Sigmoid colon (tissue), 7 donors: ENCODE data around the gene TRIM40. TPM values are rescaled to one million over a fixed set of nuclear protein-coding genes. Genes with fewer than 3 reads are reported as not detected.
"Not testable (repeated sequence)": the region's sequence is repeated elsewhere in the genome, so short reads cannot be mapped to it uniquely, and the experiment has no call there.

Experiments
- DNase-seq: peaks from one replicate; pipeline ENCODE4 v3.0.0-alpha.2; 2019
- H3K27ac ChIP-seq, 4 donors: fragments of 200-600 bp; sonication (generic); one replicate each; pipeline ENCODE4 v1.5.1; 2016 to 2019; ENCODE audit warnings: mild to moderate bottlenecking in 1 of 4
- H3K27me3 ChIP-seq, 3 donors: fragments of 200-600 bp; sonication (generic); one replicate each; pipeline ENCODE4 v1.5.1; 2019; ENCODE audit warnings: mild to moderate bottlenecking in 1 of 3
- H3K36me3 ChIP-seq, 4 donors: fragments of 200-600 bp; sonication (generic); one replicate each; pipeline ENCODE4 v1.5.1; 2016 to 2019
- H3K4me1 ChIP-seq, 4 donors: fragments of 200-600 bp; sonication (generic); one replicate each; pipeline ENCODE4 v1.5.1; 2017 to 2019
- H3K4me3 ChIP-seq, 4 donors: fragments of 200-600 bp; sonication (generic); one replicate each; pipeline ENCODE4 v1.5.1; 2017 to 2019; ENCODE audit warnings: mild to moderate bottlenecking in 2 of 4, moderate library complexity in 1 of 4
- H3K9me3 ChIP-seq, 4 donors: fragments of 200-600 bp in 3 of 4; sonication (generic) in 3 of 4; one replicate each; pipeline versions ENCODE4 v1.5.1 to v1.6.1; 2013 to 2019
- CTCF ChIP-seq, 4 experiments: fragments of 450-650 bp in 3 of 4; fragments of 200-600 bp in 1 of 4; IDR thresholded peaks; one replicate each; pipeline ENCODE4 v1.5.1; 2016 to 2019; ENCODE audit warnings: antibody characterized with exemption in 4 of 4, mild to moderate bottlenecking in 3 of 4, moderate library complexity in 2 of 4
- EP300 ChIP-seq, 4 donors: sonication (generic); formaldehyde crosslinking; IDR thresholded peaks; one replicate each; pipeline ENCODE4 v1.6.1; 2017; ENCODE audit warnings: antibody characterized with exemption in 4 of 4
- POLR2A ChIP-seq, 2 donors: fragments of 450-650 bp; IDR thresholded peaks; one replicate each; pipeline ENCODE4 v1.6.1; 2016; ENCODE audit warnings: antibody characterized with exemption in 2 of 2, mild to moderate bottlenecking in 2 of 2, moderate library complexity in 2 of 2
- POLR2AphosphoS5 ChIP-seq, 4 donors: sonication (generic); formaldehyde crosslinking; IDR thresholded peaks; one replicate each; pipeline ENCODE4 v1.6.1; 2017; ENCODE audit warnings: antibody characterized with exemption in 4 of 4
- WGBS, 2 donors: extraction: QIAGEN DNeasy Blood & Tissue Kit; methylation state at CpG; one replicate each; pipeline ENCODE4 v1.1.7; 2013; 5-methylcytosine and 5-hydroxymethylcytosine counted together
- intact Hi-C: fragments of 100-400 bp; cut with DNase I; formaldehyde crosslinking; loops from one replicate; pipeline ENCODE4 v1.15.1; 2023
- polyA plus RNA-seq, 3 donors: library from polyadenylated mRNA; stranded (reverse); fragments of 200-250 nt; gene quantifications; one replicate each; pipeline ENCODE4 v1.2.3, GENCODE V29; 2013
- total RNA-seq, 4 donors: library from RNA; depleted of rRNA; stranded (reverse); fragments of >200 nt; gene quantifications; one replicate each; pipeline ENCODE4 v1.1.0, GENCODE V29; 2016
- donor health status: healthy with polysubstance abuse.
- donor health status: Bipolar disorder and iron deficiency.
- donor health status: healthy.

TRIM40 gene
- total and polyA plus RNA-seq, 7 donors, result 6.6 to 23.8 (median 18.9) TPM; not detected in 4

- peak in 1 of 2 donors; percentile 17 for TF ChIP-seq POLR2A (IDR thresholded peaks at IDR 0.05)
- no peak for TF ChIP-seq CTCF (IDR thresholded peaks at IDR 0.05)
- TF ChIP-seq POLR2AphosphoS5 (IDR thresholded peaks at IDR 0.05), result no peak
- TF ChIP-seq EP300 (IDR thresholded peaks at IDR 0.05), result no peak
- Histone ChIP-seq H3K36me3 (no peaks in the 10 kb centered on the region), H3K9me3 (no peaks in the 10 kb centered on the region), H3K4me1 (no peaks in the 10 kb centered on the region), H3K27me3 (peaks cover 0 to 65% (median 21%) of the 10 kb centered on the region in 3 donors), H3K4me3 (no peak within 1 kb of the TSS), H3K27ac (no peak within 1 kb of the TSS)
- intact Hi-C loops, result no loop called here
- 32 to 58% methylated on average over 3 of the region's 3 CpGs for WGBS, 2 donors
- no peak for DNase-seq
These were observed 22.8 kb upstream of the TRIM40 start, which contains the start of gene TRIM31 for GRCh38 chr6:30113003-30113759. TRIM31 (minus strand) TSS chr6:30113090; CDS start chr6:30112805, 285 bp downstream.

GRCh38 chr6:30113841-30114240 lies 22.1 kb upstream of the TRIM40 start:
- H3K4me3 ChIP-seq, result no peak overlapping the region
- H3K36me3 ChIP-seq, result no peaks in the 10 kb centered on the region
- intact Hi-C loops, result no loop called here
- 65 to 71% methylated on average over 1 of the region's 1 CpG for WGBS, 2 donors
- TF ChIP-seq CTCF (IDR thresholded peaks at IDR 0.05) (no peak), POLR2AphosphoS5 (IDR thresholded peaks at IDR 0.05) (no peak), POLR2A (IDR thresholded peaks at IDR 0.05) (no peak), EP300 (IDR thresholded peaks at IDR 0.05) (no peak)
- H3K27me3 ChIP-seq, result peaks cover 0 to 59% (median 21%) of the 10 kb centered on the region in 3 donors
- no peak overlapping the region for H3K27ac ChIP-seq
- no peak for DNase-seq
- no peaks in the 10 kb centered on the region for H3K9me3 ChIP-seq
- H3K4me1 ChIP-seq, result no peaks in the 10 kb centered on the region

- Histone ChIP-seq H3K36me3 (no peaks in the 10 kb centered on the region), H3K9me3 (no peaks in the 10 kb centered on the region), H3K27me3 (peaks cover 0 to 31% (median 15%) of the 10 kb centered on the region in 3 donors), H3K27ac (no peak overlapping the region), H3K4me1 (no peaks in the 10 kb centered on the region), H3K4me3 (no peak overlapping the region)
- intact Hi-C loops, result no loop called here
- WGBS, 2 donors, result 85 to 86% methylated on average over 6 of the region's 6 CpGs
- TF ChIP-seq EP300 (IDR thresholded peaks at IDR 0.05) (no peak), CTCF (IDR thresholded peaks at IDR 0.05) (no peak), POLR2AphosphoS5 (IDR thresholded peaks at IDR 0.05) (no peak), POLR2A (IDR thresholded peaks at IDR 0.05) (no peak)
- no peak for DNase-seq
These were observed 19.2 kb upstream of the TRIM40 start for GRCh38 chr6:30116724-30117123.

GRCh38 chr6:30118691-30119090 lies 17.2 kb upstream of the TRIM40 start:
- H3K4me3 ChIP-seq, H3K27ac ChIP-seq, H3K36me3 ChIP-seq, H3K4me1 ChIP-seq, intact Hi-C loops, H3K9me3 ChIP-seq, DNase-seq: not testable (repeated sequence)
- peaks cover 0 to 13% (median 6%) of the 10 kb centered on the region in 3 donors for H3K27me3 ChIP-seq
- 89 to 91% methylated on average over 5 of the region's 5 CpGs for WGBS, 2 donors

GRCh38 chr6:30121446-30122366 lies 14.2 kb upstream of the TRIM40 start:
- Histone ChIP-seq H3K4me3 (no peak overlapping the region), H3K36me3 (no peaks in the 10 kb centered on the region), H3K9me3 (no peaks in the 10 kb centered on the region), H3K4me1 (no peaks in the 10 kb centered on the region), H3K27me3 (peaks cover 3 to 25% (median 6%) of the 10 kb centered on the region in 3 donors), H3K27ac (no peak overlapping the region)
- intact Hi-C loops, result no loop called here
- WGBS, 2 donors, result 85 to 90% methylated on average over 10 of the region's 10 CpGs
- DNase-seq, result no peak
- TF ChIP-seq POLR2A (IDR thresholded peaks at IDR 0.05) (no peak), POLR2AphosphoS5 (IDR thresholded peaks at IDR 0.05) (no peak), EP300 (IDR thresholded peaks at IDR 0.05) (no peak), CTCF (IDR thresholded peaks at IDR 0.05) (no peak)
